DOHH2 (cell line): ENCODE measurements around the gene SCAMP3.

ENCODE experiments used
- CTCF ChIP-seq: fragments of 200-600 bp; sonication (generic); IDR thresholded peaks from one replicate; pipeline ENCODE4 v1.5.1; 2014; ENCODE audit warnings: antibody characterized with exemption, mild to moderate bottlenecking, low read depth, low read length; ENCODE audit not compliant: poor library complexity, severe bottlenecking
- EZH2phosphoT487 ChIP-seq: fragments of 200-600 bp; sonication (generic); IDR thresholded peaks from 2 replicates; pipeline ENCODE4 v1.6.1; 2017; ENCODE audit warnings: borderline replicate concordance, mild to moderate bottlenecking, antibody characterized with exemption, low read length, moderate library complexity, mixed read lengths

DNA sequence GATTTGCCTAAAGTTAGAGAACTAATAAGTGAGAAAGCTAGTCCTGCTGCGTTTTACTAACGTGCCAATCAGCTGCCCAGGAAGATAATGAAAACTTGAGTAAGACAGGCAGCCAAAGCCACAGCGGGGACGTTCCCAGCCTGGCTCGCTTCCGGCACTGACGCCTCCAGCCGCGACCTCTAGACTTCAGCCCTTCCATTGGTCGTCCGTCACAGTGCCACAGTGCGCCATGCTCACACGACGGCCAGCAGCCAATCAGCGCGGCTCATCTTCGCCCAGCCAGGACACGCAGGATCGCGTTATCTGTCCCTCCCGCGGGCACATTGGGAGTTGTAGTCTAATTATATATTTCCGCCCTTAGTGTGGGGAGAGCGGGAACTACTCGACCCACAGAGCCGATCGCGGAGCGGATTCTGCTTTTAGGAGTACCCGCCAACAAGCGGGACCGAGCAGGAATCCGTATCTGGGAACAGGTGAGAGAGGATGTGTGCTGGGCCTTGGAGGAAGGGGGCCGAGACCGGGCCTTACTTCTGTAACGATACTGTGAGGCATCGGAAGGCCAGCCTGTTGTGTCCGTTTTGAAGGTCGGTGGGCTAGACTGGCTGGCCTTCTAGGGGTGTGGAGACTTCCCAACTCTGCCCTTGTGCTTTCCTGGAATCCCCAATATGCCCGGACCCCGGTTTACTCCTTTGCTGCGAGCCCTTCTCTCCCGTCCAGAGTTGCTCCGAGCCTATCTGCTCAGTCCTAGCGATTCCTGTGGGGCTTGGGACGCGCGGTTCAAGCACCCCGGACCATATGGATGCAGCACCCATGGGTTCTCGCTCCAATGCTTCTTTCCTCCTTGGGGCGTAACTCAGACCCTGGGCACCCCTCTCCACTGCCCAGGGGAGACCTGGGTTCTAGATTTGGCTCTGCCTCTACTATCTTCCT is 46.6 kb upstream of the SCAMP3 start, which contains the start of gene FDPS:
- no peak for TF ChIP-seq CTCF
- TF ChIP-seq EZH2phosphoT487 = no peak
